GM19468 (cell line): ENCODE data around the gene LEKR1.
"Not testable (repeated sequence)": the region's sequence is repeated elsewhere in the genome, so short reads cannot be mapped to it uniquely, and the experiment has no call there.

Source experiments
- ATAC-seq: cut with Tn5 transposase; IDR thresholded peaks from one replicate; pipeline ENCODE4 v1.9.1; 2021; ENCODE audit warnings: mild to moderate bottlenecking, moderate library complexity, moderate number of reproducible peaks; ENCODE audit not compliant: unreplicated experiment; ENCODE audit errors: extremely low read depth

The LEKR1 gene

DNA sequence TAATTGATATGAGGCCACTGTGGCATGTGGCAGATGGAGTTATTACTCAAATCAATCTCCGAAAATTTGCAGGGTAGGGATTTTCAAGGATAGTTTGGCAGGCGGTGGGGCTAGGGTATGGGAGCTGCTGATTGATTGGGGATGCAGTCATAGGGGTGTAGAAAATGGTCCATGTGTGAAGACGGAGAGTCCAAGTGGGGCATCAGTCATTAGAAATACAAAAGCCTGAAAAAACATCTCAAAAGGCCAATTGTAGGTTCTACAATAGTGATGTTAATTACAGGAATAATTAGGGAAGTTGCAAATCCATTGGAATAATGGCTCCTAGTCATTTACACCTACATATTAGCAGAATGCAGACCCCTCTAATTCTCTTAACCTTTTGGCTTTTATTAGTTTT is 4.9 kb downstream of the LEKR1 start:
- ATAC-seq, result no peak

DNA sequence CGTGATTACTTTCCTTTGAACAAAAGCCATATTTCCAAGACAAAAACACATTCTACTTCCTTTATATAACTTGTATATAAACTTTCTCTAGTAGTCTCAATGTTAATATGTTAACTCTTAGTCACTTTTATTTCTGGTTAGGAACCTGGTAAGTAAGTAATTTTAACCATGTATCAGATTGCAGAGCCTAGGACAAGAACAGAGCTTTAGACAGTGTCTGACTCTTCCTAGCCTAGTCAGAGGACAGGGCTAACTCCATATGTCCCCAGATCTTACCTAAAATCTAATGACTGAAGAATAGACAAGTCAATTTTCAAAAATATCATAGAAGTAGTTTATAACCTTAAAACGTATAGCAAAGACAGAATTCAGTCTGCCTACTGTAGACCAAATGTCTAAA is 8.3 kb downstream of the LEKR1 start:
- ATAC-seq, result no peak

DNA sequence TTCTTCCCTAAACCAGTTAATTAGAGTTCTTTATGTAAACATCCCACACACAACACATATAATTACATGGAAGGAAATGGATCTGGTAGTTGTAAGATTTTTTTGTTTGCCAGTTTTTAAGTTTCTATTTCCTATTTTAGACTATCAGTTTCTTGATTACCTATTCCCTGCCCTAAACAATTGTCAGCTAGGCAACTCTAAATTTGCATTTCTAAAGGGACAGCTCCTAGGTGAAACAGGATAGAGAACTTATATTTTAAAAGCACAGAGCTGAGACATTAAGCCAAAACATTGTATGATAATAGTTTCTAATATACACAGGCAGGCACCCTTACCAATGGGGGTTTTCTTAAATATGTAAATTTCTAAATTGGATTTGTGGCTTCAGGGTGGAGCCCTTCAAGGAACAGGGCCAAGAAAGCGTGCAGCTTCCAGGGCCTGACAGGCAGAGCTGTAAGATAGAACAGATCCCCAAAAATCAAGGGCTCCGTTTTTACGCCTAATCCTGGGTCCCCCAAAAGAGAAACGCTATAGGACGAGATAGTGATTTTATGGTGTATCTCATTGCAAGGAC is 8.9 kb downstream of the LEKR1 start:
- ATAC-seq, result no peak

DNA sequence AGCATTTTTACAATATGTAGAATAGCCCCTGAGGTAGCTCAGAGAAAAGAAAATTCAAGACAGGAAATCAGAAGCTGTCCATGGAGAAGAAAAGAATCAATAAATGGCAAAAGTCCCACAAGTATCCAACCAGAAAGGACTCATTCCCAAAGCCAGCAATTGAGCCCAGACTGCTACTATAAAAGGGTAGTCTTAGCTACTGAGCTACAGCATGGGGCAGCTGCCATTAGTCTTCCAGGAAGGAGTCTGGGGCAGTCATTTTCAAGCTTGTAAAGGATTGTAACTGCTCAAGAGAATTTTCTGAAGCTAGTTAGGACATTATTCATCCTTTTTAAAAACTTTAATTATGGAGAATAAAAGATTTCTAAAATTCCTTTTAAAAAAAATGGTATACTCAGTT is 10.5 kb downstream of the LEKR1 start:
- no peak for ATAC-seq

DNA sequence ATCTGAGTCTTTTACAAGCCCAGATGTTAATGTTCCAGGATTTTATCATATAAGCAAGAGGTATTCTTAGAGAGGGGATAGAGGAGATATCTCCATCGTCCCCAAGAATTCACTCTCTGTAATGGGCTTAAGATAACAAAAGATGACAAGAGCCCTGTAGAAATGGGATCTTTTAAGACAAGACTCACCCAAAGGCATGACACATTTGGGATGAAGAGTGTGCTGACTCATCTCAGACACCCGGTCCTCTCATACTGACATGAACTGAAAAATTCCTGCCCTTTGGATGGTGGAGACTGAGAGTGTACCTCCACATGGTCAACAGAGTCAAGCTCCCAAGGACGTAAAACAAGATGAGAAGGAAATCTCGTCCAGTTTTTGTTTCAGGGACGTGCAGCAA is 11.0 kb downstream of the LEKR1 start:
- no peak for ATAC-seq

DNA sequence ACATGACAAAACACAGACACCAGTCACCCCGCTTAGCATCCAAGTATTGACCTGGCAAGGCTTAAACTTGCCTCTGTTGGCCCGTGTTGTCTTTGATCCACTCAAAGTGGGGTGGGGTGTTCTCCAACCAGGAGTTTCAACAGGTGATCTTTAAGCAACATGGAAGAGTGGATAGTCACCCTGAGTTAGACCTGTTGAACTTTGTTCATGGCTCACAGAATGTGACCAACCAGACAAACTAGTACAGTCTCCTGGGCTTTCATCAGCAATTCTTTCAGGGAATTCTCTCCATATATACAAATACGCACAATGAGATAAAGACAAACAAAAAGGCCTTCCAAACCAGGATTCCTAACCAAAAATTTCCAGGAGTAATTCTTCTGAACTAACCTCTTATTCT is 11.9 kb downstream of the LEKR1 start:
- ATAC-seq, result no peak

DNA sequence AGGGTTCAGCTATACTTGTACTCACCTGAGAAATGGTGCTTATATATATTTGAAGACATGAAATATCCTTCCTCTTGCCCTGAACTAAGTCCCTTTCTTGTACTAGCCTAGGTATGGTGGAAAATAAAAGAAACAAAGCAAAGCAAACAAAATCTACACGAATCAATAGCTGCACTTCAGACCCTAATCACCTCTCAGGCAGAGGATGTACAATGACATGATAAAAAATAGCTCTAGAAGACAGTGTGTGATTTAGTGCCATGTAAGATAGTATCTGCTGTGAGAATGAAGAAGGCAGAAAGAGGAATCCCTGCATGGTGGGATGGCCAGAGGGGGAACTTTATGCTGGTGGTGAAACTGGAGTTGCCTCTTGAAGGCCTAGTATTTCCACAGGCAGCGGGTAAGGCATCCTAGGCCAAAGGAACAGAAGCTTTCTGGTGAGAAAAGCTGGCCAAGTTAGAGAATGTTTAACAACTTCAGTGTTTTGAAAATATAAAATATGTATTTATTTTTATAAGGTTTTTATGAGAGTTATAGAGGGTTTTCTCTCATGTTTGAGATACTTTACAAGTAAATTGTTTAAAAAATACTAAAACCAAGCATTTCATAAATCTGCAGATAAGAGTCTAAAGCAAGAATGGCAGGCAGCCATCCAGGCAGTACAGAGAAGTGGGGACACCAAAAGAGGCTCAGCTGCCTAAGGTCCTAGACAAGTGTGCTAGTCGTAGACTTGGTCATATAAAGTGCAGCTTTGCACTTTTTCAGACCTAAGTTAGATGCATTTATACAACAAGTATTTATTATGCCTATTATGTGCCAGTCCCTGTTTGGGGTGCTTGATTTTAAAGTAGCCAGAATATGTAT is 14.9 kb downstream of the LEKR1 start:
- no peak for ATAC-seq

DNA sequence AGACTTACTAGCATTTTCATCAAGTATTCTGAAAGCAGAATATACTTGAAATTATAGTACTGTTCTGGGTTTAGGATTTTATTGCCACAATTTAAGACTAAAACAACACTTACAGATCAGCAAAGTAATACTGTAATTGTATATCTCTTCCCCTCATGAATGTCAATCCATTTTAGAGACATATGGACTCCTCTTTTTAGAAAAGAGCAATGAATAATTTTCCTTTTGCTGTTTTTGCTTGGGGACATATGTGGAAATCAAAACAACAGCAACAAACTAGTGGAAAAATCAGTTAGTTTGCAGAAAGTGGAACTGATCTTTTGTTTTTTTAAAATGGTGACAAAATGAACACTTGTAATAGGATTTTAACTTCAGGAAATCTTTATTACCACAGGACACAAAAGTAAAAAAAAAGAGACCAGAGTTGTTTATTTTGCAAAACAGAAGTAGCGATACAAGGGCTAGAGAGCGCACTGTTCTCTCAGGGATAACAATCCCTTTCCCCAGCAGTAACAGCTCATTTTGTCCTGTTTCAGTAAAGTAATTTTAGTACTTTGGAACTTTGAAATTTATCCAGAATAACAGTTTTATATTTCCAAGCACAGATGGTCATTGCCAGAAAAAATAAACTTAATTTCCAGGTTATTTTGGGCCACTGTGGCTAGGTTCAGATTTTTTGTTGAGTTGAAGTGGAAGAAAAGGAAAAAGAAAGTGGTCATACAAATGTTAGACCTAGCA is 17.1 kb downstream of the LEKR1 start:
- ATAC-seq, result no peak

DNA sequence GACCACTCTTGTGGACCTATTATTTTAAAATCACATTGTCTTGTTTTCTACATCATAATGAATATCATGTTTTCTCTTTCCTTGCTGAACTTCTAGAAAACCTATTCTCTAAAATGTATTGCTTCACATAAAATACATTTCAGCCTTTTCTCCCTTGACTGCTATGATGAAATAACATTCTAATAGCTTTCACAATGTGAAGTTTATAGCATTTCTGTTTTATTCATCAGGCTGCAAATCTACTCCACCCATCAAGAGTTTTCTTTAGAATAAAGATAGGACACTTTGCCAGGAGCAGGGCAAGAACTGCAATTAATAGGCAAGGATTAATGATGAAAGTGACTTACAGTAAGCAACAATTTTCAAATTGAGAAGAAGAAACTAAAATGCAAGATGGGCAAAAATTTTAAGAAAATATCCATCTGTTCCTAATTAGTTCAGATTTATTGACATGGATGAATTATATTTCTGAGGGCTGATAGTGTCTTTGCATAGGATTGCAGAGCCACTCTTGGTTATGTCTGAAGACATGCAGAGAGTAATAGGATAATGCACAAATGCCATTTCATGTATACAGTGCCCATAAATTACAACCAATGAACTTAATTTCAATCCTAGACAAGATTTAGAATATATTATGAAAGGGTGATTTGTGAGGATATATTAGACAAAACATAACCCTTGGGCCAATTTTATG is 21.7 kb downstream of the LEKR1 start:
- no peak for ATAC-seq

DNA sequence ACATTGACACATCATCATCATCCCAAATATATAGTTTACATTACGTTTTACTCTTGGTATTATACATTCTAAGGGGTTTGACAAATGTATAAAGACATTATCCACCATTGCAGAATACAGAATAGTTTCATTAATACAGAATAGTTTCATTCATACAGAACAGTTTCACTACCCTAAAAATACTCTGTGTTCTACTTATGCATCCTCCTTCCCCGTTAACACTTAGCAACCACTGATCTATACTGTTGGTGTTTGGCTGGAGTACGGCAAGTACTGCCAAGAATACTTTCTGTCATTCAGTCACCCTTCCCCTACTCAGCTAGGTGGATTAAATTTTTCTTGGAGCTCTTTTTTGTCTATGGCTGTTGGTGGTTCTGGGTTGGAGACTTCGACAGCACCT is 33.4 kb downstream of the LEKR1 start:
- ATAC-seq, result peak; percentile 97

DNA sequence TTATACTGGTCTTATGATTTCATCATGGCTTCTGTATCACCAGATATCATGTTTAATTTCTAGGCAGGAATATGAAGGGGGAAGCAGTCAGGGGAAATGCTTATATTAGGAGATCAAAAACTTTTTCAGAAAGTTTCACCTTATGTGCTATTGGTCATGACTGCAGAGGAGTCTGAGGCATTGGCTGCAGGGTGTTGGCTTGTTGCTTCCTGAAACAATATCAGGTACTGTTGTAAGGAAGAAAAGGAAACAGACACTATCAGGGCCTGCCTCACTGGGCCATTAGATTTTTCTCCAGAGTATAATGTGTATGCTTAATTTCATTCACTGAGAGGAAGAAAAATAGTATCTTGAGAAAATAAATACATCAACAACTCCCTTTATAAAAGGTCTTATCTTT is 34.7 kb downstream of the LEKR1 start:
- no peak for ATAC-seq

DNA sequence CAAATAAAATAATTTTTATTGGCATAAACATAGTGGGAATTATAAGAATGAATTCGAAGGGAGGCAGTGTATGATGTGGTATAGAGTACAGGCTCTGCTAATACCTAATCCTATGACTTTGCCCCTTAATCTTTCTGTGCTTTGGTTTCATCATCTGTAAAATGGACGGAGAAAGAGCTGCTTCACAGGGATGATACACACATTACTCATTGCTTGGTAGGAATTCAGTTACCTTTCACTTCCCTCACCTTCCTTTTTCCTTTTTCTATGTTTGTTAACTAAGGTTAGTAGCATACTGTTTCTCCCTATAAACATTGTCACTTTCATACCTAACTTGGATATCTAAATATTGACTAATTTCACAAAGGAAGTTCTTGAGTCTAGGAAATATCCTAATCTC is 36.2 kb downstream of the LEKR1 start:
- ATAC-seq, result no peak

DNA sequence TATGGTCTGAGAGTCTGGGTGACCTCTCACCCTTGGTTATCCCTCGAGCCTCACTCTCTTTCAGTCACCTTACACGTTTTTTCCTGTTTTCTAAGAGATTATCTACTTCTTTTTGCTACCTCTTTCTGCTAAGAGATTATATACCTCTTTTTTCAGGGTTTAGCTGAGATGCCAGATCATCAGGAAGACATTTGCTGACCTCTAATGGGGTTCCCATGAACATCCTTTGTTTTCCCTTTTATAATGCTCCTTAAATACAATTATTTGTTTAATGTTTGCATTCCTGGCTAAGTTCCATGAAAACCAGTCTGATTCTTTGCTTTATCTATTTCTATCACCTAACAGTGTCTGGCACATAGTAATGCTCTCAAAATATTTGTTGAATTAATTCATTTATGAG is 39.6 kb downstream of the LEKR1 start:
- no peak for ATAC-seq

DNA sequence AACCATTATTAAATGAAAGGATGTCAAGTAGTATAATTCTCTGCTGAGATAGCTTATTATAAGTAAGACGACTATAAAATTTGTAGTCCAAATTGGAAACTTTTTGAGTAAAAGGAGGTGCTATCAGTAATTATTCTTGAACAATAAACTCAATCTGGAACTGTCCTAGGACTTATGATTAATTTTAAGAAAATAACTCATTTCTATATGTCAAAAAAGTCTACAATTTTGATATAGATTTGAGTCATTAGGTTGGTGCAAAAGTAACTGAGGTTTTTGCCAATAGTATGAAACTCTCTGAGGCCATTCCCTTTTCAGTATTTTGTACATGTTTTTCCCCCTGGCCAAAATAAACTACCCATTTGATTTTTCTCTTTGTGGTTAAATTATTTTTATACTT is 41.0 kb downstream of the LEKR1 start:
- ATAC-seq, result no peak

DNA sequence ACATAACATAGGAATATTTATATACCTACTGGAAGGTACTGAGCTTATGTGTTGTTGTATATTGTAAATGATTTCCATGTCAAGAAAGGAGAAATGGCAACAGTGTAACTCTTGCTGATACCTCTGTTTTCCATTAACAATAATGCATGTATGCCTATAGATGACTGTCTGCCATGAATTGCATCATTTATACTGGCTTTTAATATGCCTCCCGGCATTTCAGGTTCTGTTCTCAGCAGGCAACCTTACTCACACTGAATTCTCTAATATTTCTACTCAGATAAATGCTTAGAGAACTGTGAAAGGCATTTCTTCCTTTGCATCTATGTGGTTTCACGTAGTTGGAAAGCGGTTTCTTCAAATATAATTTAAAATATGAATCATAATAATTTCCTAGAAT is 41.8 kb downstream of the LEKR1 start:
- no peak for ATAC-seq

DNA sequence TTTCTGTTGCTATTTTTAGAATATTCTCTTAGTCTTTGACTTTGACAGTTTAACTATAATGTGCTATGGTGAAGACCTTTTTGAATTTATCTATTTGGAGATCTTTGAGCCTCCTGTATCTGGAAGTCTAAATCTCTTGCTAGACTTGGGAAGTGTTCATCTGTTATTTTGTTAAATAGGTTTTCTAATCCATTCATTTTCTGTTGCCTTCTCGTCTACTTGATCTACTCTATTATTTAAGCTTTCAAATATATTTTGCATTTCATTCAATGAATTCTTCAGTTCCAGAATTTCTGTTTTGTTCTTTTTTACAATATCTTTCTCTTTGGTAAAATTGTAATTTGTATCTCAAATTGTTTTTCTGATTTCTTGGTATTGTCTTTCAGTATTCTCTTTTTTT is 47.8 kb downstream of the LEKR1 start:
- no peak for ATAC-seq

DNA sequence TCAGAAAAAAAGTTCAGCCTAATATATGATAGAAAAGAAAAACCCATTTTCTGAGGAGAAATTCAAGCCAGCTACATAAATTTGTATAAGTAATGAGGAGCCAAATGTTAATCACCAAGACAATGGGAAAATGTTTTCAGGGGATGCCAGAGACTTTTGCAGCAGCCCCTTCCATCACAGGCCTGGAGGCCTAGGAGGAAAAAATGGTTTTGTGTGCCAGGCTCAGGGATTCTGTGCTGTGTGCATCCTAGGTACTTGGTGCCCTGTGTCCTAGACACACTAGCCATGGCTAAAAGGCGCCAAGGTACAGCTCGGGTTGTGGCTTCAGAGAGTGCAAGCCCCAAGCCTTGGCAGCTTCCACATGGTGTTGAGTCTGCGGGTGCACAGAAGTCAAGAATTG is 53.3 kb downstream of the LEKR1 start:
- not testable (repeated sequence) for ATAC-seq

DNA sequence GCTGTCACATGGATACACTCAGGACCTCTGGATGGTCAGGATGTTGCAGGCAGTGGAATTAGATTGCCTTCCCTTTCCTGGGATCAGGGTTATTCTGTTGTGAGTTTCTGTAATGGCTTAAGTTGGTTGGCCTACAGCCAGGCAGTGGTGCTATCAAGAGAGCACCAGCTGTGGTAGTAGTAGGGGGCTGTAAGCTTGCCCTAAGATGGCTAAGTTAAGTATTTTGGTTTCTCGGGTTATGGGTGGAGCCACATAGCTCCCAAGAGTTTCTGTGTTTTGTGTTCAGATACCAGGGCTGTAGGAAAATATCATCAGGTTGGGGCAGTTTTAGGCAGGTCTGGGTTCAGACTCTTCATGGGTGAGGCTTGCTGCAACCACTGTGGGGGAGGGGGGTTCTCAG is 59.6 kb downstream of the LEKR1 start:
- ATAC-seq, result no peak

DNA sequence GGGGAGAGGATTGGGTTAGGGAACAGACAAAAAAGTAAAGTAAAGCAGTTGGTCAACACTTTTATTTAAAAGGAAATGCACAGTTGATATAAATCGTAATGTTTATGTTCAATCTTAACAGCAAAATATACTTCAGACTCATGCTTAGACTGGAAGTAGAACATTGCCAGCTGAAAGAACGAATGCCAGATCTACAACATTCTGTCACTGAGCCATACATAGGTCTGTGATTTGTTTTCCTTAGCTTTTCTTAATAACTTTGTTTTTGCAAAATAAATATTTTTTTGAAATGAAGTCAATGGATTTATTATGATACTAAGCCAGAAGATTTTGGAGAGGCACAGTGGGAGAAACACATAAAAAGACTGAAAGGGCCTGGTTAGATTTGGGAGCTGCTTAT is 62.0 kb downstream of the LEKR1 start:
- no peak for ATAC-seq

DNA sequence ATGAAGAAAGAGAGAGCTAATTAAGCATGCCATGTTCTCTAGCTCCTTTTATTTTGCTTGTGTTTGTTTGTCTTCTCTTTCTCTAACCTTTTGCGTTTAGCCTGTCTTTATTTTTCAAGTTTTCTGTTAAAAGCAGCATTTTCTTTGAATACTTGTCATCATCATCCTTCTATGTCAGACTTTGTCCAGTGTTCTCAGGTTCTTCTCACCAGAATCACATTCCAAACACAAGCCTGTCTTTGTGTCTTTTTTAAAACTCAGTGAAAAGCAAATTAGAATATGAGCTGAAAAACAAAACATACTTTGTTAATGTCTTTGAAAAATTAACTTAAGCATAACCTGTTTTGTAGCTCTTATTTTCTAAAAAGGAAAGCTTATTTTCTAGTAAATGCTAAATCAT is 62.4 kb downstream of the LEKR1 start:
- no peak for ATAC-seq

DNA sequence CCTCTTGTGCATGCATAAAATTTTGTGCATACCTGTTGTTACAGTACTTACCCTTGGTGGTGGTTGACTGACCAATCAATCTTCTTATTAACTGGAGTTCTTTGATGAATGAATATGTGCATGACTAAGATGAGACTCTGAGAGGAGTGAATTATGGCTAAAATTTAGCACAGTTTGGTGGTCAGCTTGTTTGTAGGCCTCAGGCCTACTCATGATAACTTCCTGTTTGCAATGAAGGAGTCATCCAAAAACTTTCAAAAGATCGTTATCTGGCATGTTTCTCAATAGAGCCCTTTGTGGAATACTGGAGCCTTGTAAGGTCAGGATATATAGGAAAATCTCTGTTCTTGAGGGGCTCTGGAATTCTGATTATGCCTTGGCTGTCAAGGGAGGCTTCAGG is 66.5 kb downstream of the LEKR1 start:
- ATAC-seq, result no peak
